ENCODE results near the gene CFAP90. TPM values are rescaled to one million over a fixed set of nuclear protein-coding genes. Genes with fewer than 3 reads are reported as not detected.

Gene CFAP90
- total and polyA plus RNA-seq, 2 donors (not counting 3 experiments of a cell fraction or from before 2014, with no cell fraction given), result 0.07 TPM; not detected in 1

- intact Hi-C loops (cut with micrococcal nuclease), result no loop called here
- dilution Hi-C loops (cut with MboI; ENCODE audit: extremely low pct_ligation_motif_present, low sequenced_read_pairs), result no loop called here
- Histone ChIP-seq H3K36me3 (ENCODE audit: control insufficient read depth in 2 of 2, extremely low read depth in 1 of 2, insufficient read depth in 2 of 2, low read length in 2 of 2) (peaks cover 8 to 9% of the 10 kb centered on the region in 2 experiments), H3K9ac (replicated peaks; ENCODE audit: extremely low read depth, insufficient read depth, low read length) (no peak overlapping the region), H3K4me1 (ENCODE audit: control insufficient read depth, extremely low read depth, insufficient read depth, low read length) (peaks cover 17% of the 10 kb centered on the region), H3K4me3 (replicated peaks in 1 of 3; ENCODE audit: insufficient read depth in 1 of 3, low read depth in 1 of 3, low read length in 3 of 3) (no peak overlapping the region), H3K9me1 (replicated peaks; ENCODE audit: control insufficient read depth, extremely low read depth, insufficient read depth, low read length) (no peaks in the 10 kb centered on the region), H3K27ac (ENCODE audit: insufficient read depth, low read depth, low read length) (no peak overlapping the region), H4K20me1 (replicated peaks; ENCODE audit: control insufficient read depth, extremely low read depth, insufficient read depth, low read length) (no peaks in the 10 kb centered on the region), H3K79me2 (ENCODE audit: control insufficient read depth, insufficient read depth, low read length) (peaks cover 61% of the 10 kb centered on the region), H2AFZ (ENCODE audit: low read depth, low read length) (no peak overlapping the region), H3K4me2 (ENCODE audit: insufficient read depth, low read length) (no peak overlapping the region), H3K9me3 (replicated peaks; ENCODE audit: control insufficient read depth, insufficient read depth, low read length) (no peaks in the 10 kb centered on the region), H3K27me3 (ENCODE audit: control insufficient read depth in 2 of 2, insufficient read depth in 2 of 2, low read length in 2 of 2) (no peaks in the 10 kb centered on the region)
- DNase-seq (ENCODE audit: low read depth, low spot score), result no peak
- no peak for FAIRE-seq
- ChIA-PET CTCF (interaction anchor here (0.8 to 2.8 kb wide), 4 partner anchors 9 to 28 kb away, joined by 3 to 21 read pairs (median 6); no protein-coding TSS in a partner anchor), POLR2A (no interaction called here)
- TF ChIP-seq MYC (IDR thresholded peaks at IDR 0.05; ENCODE audit: low read depth, low read length) (no peak), MAX (IDR thresholded peaks at IDR 0.05; ENCODE audit: insufficient read depth, insufficient read length) (no peak), EZH2 (IDR thresholded peaks at IDR 0.05; ENCODE audit: borderline replicate concordance, low read depth, low read length, severe bottlenecking) (no peak)
- no TSS peak for BruUV-seq (replicated peaks)
Measured at GRCh38 chr5:7872517-7873130, 21.7 kb upstream of the CFAP90 start.

GRCh38 chr5:7871653-7872052, 20.7 kb upstream of the CFAP90 start:
- no peak for TF ChIP-seq GATA2 (IDR thresholded peaks at IDR 0.05; ENCODE audit: insufficient read depth, insufficient read length, low read depth, low read length)
- TF ChIP-seq POLR2A (IDR thresholded peaks at IDR 0.05; ENCODE audit: low read depth, low read length), result no peak
- no peak for TF ChIP-seq MYC (IDR thresholded peaks at IDR 0.05; ENCODE audit: low read depth, low read length)
- no peak for TF ChIP-seq FOS (IDR thresholded peaks at IDR 0.05; ENCODE audit: borderline replicate concordance, insufficient read depth, low read length)
- no peak for TF ChIP-seq POLR2AphosphoS5 (IDR thresholded peaks at IDR 0.05; ENCODE audit: insufficient read depth, low read depth, low read length)
- TF ChIP-seq CTCF (IDR thresholded peaks at IDR 0.05; ENCODE audit: extremely low read depth in 1 of 2, insufficient read depth in 1 of 2, low read depth in 1 of 2, low read length in 2 of 2), result no peak
- TF ChIP-seq MAX (IDR thresholded peaks at IDR 0.05; ENCODE audit: insufficient read depth, insufficient read length), result no peak
- no peak for TF ChIP-seq EZH2 (IDR thresholded peaks at IDR 0.05; ENCODE audit: borderline replicate concordance, low read depth, low read length, severe bottlenecking)
- TF ChIP-seq JUN (IDR thresholded peaks at IDR 0.05; ENCODE audit: borderline replicate concordance, insufficient read depth, insufficient read length, low read depth), result no peak
- Histone ChIP-seq H3K4me1 (ENCODE audit: control insufficient read depth, extremely low read depth, insufficient read depth, low read length) (peaks cover 18% of the 10 kb centered on the region), H3K27me3 (ENCODE audit: control insufficient read depth in 2 of 2, insufficient read depth in 2 of 2, low read length in 2 of 2) (no peaks in the 10 kb centered on the region), H3K9ac (replicated peaks; ENCODE audit: extremely low read depth, insufficient read depth, low read length) (no peak overlapping the region), H3K9me3 (replicated peaks; ENCODE audit: control insufficient read depth, insufficient read depth, low read length) (no peaks in the 10 kb centered on the region), H3K9me1 (replicated peaks; ENCODE audit: control insufficient read depth, extremely low read depth, insufficient read depth, low read length) (no peaks in the 10 kb centered on the region), H3K27ac (ENCODE audit: insufficient read depth, low read depth, low read length) (no peak overlapping the region), H3K4me3 (replicated peaks in 1 of 3; ENCODE audit: insufficient read depth in 1 of 3, low read depth in 1 of 3, low read length in 3 of 3) (no peak overlapping the region), H3K79me2 (ENCODE audit: control insufficient read depth, insufficient read depth, low read length) (peaks cover 69% of the 10 kb centered on the region), H3K4me2 (ENCODE audit: insufficient read depth, low read length) (no peak overlapping the region), H3K36me3 (ENCODE audit: control insufficient read depth in 2 of 2, extremely low read depth in 1 of 2, insufficient read depth in 2 of 2, low read length in 2 of 2) (peaks cover 6 to 8% of the 10 kb centered on the region in 2 experiments), H2AFZ (ENCODE audit: low read depth, low read length) (no peak overlapping the region), H4K20me1 (replicated peaks; ENCODE audit: control insufficient read depth, extremely low read depth, insufficient read depth, low read length) (no peaks in the 10 kb centered on the region)
- dilution Hi-C loops (cut with MboI; ENCODE audit: extremely low pct_ligation_motif_present, low sequenced_read_pairs) (no loop called here), intact Hi-C loops (cut with micrococcal nuclease) (no loop called here)
- CTCF ChIA-PET, result interaction anchor here (1.5 to 2.8 kb wide), 3 partner anchors 10 to 25 kb away, joined by 5 to 21 read pairs (median 8); no protein-coding TSS in a partner anchor
- DNase-seq (ENCODE audit: low read depth, low spot score) (no peak), FAIRE-seq (no peak)
- BruUV-seq (replicated peaks), result no TSS peak
- POLR2A ChIA-PET, result no interaction called here

Measured in endothelial cell of umbilical vein (primary cell).